Activated T-helper 1 cell treated with anti-CD3 and anti-CD28 coated beads, Interleukin-12 subunit alpha, Interleukin-12 subunit beta, Interleukin-2, Interleukin-4 antibody, amounts not matched to agents 30 ng/mL and 10 ng/mL and 1 ng/mL, durations not matched to agents 14 hours and 24 hours and 36 hours (primary cell): Measurements from ENCODE around the gene EME2. TPM values are rescaled to one million over a fixed set of nuclear protein-coding genes. Genes with fewer than 3 reads are reported as not detected.

ENCODE experiments used
- DNase-seq: peaks from one replicate; pipeline ENCODE4 v3.0.0; 2021; ENCODE audit warnings: low spot score
- H3K27ac Mint-ChIP-seq: one replicate; pipeline ENCODE4 v1.8.0; 2021; ENCODE audit warnings: mild to moderate bottlenecking, mixed read lengths
- H3K27me3 Mint-ChIP-seq: one replicate; pipeline ENCODE4 v1.8.0; 2022; ENCODE audit warnings: mild to moderate bottlenecking, moderate library complexity, mixed read lengths; ENCODE audit not compliant: insufficient read depth
- H3K36me3 Mint-ChIP-seq: one replicate; pipeline ENCODE4 v1.8.0; 2021; ENCODE audit warnings: low read depth, mixed read lengths
- H3K4me1 Mint-ChIP-seq: one replicate; pipeline ENCODE4 v1.8.0; 2021; ENCODE audit warnings: low read depth, mixed read lengths
- H3K4me3 Mint-ChIP-seq: one replicate; pipeline ENCODE4 v1.8.0; 2021; ENCODE audit warnings: mild to moderate bottlenecking, moderate library complexity, mixed read lengths
- H3K9me3 Mint-ChIP-seq: one replicate; pipeline ENCODE4 v1.8.0; 2021; ENCODE audit warnings: mixed read lengths
- intact Hi-C: fragments of 100-400 bp; cut with micrococcal nuclease; formaldehyde crosslinking; loops from one replicate; pipeline ENCODE4 v1.15.1; 2024
- total RNA-seq: library from RNA; stranded (reverse); gene quantifications from 2 replicates; pipeline ENCODE4 v1.2.3, GENCODE V29; 2022

EME2 gene
- total RNA-seq, 1 donor from 2014 or later, result 31.0 TPM

DNA sequence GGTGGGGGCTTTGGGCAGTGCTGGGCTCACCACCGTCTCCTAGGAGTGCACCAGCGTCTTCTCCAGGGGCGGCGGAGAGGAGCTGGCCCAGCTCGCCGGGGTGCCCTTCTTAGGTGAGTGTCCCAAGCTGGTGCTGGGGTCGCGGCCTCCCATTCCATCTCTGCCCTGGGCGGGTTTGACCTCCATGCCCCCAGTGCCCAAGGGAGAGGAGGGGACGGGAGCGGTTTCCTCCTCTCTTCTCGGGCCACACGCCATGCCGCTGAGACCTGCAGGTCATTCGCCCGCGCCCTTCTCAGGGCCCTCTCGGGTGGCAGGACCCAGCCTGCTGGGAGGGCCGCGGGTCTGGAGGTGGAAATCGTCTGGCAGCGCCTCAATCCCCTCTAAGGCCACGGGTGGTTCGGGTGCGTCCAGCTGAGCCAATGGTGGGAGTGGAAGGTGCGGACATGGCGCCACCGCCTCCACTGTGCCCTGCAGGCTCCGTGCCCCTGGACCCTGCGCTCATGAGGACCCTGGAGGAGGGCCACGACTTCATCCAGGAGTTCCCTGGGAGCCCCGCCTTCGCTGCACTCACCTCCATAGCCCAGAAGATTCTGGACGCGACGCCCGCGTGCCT, 15.6 kb downstream of the EME2 start:
- Mint-ChIP-seq H3K27me3 (no peaks in the 10 kb centered on the region), H3K36me3 (peaks cover 4% of the 10 kb centered on the region), H3K27ac (no peak overlapping the region), H3K9me3 (no peaks in the 10 kb centered on the region), H3K4me3 (no peak overlapping the region), H3K4me1 (no peaks in the 10 kb centered on the region)
- DNase-seq, result no peak
- intact Hi-C loops, result loop anchor here (10.0 kb wide), 1 partner anchor 747 kb away; the partner anchor contains the start of genes CEMP1 and PDPK1

DNA sequence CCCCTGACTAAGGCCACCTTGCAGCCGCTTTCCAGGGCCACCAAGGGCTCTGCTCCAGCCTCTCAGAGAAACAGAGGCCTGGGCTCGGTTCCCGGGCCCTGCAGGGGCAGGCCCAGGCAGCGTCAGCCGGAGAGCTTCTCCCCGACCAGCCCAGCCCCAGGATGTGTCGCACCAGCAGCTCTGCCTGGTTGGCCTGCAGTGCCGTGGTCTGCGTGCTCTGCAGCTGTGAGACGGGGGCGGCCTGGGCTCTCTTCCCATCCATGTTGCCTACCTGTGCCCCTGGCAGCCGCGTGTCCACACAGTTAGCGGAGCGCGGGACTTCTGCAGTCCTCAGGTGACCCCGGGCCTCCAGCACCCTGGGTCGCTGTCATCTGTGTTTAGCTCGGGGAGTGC, 16.1 kb downstream of the EME2 start:
- Mint-ChIP-seq H3K9me3 (no peaks in the 10 kb centered on the region), H3K4me3 (no peak overlapping the region), H3K36me3 (peaks cover 2% of the 10 kb centered on the region), H3K27me3 (no peaks in the 10 kb centered on the region), H3K27ac (no peak overlapping the region), H3K4me1 (no peaks in the 10 kb centered on the region)
- intact Hi-C loops, result loop anchor here (10.0 kb wide), 1 partner anchor 746 kb away; the partner anchor contains the start of genes CEMP1 and PDPK1
- DNase-seq, result no peak

DNA sequence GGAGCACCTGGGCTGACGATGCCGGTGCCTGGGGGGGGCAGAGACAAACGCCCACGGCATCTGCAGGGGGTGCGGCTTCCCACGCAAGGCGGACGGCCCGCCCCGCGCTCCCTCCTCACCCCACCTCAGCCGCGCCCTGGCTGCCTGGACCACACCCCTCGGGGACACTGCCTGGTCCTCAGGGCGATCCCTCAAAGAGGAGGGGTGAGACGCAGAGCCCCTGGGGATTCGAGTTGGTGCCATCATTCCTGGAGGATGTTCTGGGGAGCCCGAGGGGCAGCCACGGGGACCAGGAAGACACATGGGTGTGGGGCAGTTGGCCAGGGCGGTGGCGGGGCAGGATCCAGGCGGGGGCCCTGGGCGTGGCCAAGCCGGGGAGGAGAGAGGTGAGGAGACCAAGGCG, 17.0 kb downstream of the EME2 start:
- Mint-ChIP-seq H3K4me3 (no peak overlapping the region), H3K27ac (no peak overlapping the region), H3K9me3 (no peaks in the 10 kb centered on the region), H3K4me1 (no peaks in the 10 kb centered on the region), H3K27me3 (no peaks in the 10 kb centered on the region), H3K36me3 (peaks cover 2% of the 10 kb centered on the region)
- intact Hi-C loops, result loop anchor here (10.0 kb wide), 1 partner anchor 745 kb away; the partner anchor contains the start of genes CEMP1 and PDPK1
- DNase-seq, result no peak

DNA sequence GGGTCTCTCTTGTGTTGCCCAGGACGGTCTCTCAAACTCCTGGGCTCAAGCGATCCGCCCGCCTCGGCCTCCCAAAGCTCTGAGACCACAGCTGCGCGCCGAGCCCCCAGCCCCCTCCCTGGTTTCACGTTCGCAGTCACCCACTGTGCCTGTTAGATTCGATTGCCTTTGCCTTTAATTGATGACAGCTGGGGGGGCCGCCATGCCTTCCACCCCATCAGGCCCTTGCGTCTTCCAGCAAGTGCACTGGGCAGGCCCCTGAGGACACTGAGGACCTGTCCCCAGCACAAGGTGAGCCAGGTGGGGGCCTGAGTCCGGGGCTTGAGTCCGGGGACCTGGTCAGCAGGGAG, 17.6 kb downstream of the EME2 start:
- intact Hi-C loops, result no loop called here
- no peaks in the 10 kb centered on the region for H3K27me3 Mint-ChIP-seq
- H3K36me3 Mint-ChIP-seq, result peaks cover 2% of the 10 kb centered on the region
- no peaks in the 10 kb centered on the region for H3K4me1 Mint-ChIP-seq
- no peak overlapping the region for H3K27ac Mint-ChIP-seq
- no peak for DNase-seq
- no peaks in the 10 kb centered on the region for H3K9me3 Mint-ChIP-seq
- no peak overlapping the region for H3K4me3 Mint-ChIP-seq

DNA sequence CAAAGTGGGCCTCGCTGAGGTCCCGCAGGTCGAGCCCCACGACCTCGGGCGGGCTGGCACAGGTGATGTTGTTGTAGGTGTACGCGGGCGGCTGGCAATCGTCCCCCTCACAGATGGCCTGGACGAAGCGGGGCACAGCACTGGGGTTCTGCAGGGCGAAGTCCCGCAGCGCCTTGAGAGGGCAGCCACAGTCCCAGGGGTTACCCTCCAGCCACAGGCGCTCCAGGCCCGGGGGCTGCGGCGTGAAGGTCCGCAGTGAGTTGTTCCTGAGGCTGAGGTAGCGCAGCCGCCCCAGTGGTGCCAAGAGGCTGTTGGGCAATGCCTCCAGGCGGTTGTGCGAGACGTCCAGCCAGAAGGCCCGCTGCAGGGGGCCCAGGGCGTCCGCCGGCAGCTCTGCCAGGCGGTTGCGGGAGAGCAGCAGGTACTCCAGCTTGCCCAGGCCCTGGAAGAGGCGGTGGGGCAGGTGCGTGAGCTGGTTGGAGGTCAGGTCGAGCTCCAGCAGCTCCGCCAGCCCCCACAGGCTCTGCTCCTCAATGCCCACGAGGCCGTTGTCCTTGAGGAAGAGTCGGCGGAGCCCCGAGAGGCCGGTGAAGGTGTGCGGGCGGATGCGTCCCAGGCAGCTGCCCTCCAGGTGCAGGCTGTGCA, 18.1 kb downstream of the EME2 start:
- Mint-ChIP-seq H3K4me3 (no peak overlapping the region), H3K27me3 (no peaks in the 10 kb centered on the region), H3K36me3 (peaks cover 2% of the 10 kb centered on the region), H3K27ac (no peak overlapping the region), H3K4me1 (no peaks in the 10 kb centered on the region), H3K9me3 (no peaks in the 10 kb centered on the region)
- intact Hi-C loops, result no loop called here
- no peak for DNase-seq

DNA sequence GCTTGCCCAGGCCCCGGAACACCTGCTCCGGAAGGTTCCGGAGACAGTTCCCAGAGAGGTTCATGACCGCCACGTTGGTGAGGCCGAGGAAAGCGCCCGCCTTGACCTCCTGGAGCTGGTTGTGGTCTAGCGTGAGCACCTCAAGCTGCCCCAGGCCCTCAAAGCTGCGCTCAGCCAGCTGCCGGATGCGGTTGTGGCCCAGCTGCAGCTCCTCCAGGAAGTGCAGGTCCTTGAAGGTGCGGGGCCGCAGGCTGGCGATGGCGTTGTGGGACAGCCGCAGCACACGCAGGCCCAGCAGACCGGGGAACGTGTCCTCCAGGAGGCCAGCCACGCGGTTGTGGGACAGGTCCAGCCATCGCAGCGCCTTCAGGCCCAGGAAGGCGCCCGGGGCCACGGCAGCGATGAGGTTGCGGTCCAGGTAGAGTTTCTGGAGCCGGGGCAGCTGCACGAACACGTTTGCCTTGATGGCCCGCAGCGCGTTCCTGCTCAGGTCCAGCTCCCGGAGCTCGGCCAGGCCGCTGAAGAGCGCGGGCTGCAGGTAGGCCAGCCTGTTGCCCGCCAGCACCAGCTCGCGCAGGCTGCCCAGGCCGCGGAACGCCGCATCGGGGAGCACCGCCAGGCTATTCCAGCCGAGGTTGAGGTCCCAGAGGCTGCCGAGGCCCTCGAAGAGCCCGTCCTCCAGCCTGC, 18.8 kb downstream of the EME2 start:
- no peaks in the 10 kb centered on the region for H3K9me3 Mint-ChIP-seq
- intact Hi-C loops, result no loop called here
- no peak overlapping the region for H3K4me3 Mint-ChIP-seq

DNA sequence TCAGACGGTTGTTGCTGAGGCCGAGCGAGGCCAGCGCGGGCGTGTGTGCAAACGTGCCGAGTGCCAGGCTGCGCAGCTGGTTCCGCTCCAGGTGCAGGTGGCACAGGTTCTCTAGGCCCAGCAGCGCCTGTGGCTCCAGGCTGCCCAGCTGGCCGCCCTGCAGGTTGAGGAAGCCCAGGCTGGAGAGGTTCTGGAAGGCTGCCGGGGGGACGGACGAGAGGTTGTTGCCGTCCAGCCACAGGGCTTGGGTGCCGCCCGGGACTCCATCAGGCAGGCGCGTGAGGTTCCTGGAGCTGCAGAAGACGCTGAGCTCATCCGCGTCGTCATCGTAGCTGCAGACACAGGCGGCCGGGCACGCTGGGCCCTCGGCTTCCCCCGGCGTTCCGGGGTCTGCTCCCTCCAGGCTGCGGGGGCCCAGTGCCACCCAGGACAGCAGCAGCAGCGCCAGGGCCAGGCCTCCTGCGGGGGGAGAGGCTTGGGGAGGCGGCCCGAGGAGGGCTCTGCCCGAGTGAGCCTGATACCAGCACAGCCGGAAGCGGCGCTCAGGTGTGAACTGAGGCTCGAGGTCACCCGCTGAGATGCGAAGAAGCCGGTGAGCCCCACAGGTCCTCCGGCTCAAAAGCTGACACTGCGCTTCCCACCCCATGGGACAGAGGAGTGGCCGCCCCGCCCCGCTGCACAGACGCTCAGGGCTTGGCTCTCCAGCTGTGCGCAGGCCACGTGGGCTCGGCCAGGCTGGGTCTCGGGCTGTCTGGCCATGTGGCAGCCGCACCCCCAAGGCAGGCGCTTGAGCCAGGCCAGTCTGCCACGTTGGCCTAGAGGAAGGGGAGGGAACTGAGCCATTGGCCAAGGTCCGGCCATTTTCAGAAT, 19.6 kb downstream of the EME2 start:
- H3K9me3 Mint-ChIP-seq, result peaks cover 4% of the 10 kb centered on the region
- DNase-seq, result no peak
- no peaks in the 10 kb centered on the region for H3K4me1 Mint-ChIP-seq
- H3K27ac Mint-ChIP-seq, result no peak overlapping the region
- intact Hi-C loops, result no loop called here
- H3K27me3 Mint-ChIP-seq, result no peaks in the 10 kb centered on the region
- H3K4me3 Mint-ChIP-seq, result no peak overlapping the region
- H3K36me3 Mint-ChIP-seq, result peaks cover 2% of the 10 kb centered on the region

More for the DNA sequence above, 18.8 kb downstream of the EME2 start:
- Mint-ChIP-seq H3K4me1 (no peaks in the 10 kb centered on the region), H3K36me3 (peaks cover 2% of the 10 kb centered on the region), H3K27me3 (no peaks in the 10 kb centered on the region), H3K27ac (no peak overlapping the region)
- no peak for DNase-seq

DNA sequence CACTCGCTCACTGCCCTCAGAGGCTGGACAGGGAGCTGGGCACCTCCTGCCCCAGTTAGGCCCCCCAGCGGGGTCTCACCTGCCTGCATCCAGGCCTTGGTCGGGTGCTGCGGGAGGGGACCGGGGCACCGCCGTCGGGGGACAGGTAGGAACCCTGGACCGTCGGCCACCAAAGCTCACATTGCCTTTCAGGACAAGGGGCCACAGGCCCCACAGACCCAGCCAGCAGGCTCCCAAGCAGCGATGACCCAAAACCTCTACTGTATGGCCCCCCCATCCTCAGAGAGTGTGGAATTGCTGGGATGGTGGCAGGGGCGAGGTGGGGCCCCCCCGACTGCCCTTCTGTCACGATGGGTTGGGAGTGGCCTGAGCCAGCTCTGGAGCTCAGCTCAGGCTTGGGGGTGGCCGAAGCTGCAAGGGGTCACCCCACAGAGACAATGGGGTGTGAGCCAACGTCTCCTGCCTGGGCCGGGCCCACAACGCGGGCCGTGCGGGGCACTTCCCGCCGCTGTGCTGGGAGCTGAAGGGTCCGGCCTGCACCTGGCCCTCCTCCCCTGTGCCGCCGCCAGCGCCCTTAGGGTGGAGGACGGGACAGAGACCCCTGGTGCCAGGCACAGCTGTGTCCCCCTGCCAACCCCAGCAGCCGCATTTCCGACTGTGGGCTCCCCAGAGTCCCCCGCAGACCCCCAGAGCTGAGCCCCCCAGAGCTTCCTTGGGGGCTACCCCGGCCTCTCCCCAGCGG, 20.4 kb downstream of the EME2 start:
- peaks cover 5% of the 10 kb centered on the region for H3K9me3 Mint-ChIP-seq
- H3K4me1 Mint-ChIP-seq, result no peaks in the 10 kb centered on the region
- no peak overlapping the region for H3K27ac Mint-ChIP-seq
- intact Hi-C loops, result no loop called here
- no peak overlapping the region for H3K4me3 Mint-ChIP-seq
- no peak for DNase-seq
- H3K36me3 Mint-ChIP-seq, result peaks cover 2% of the 10 kb centered on the region
- no peaks in the 10 kb centered on the region for H3K27me3 Mint-ChIP-seq

DNA sequence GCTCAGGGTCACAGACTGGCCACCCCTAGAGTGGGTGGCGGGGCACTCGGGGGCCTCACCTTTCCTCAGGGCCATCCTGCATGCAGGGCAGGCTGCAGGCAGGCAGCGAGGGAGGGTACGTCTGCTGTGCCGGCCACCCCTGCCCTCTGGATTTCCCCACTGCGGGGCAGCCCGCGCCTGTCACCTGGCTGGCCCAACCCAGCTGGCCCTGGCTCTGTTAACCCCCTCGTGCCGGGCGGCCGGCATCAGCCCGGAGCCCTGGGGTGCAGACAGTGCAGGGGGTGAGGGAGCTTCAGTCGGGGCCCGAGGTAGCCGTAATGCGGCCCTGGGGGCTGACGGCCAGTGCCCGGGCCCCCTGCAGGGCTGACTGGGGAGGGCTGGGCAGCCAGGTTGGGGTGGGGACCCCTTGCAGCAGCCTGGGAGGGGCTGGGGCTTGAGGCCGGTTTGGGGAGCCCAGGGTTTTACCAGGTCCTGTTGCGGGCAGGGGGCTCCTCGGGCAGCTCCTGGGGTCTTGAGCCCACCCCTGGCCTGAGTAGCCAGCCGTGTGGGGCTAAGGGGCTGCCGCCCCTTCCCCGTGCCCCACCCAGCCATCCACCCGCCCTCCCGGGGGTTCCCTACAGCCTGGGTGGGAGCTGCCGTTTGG, 21.1 kb downstream of the EME2 start, which contains the start of gene IGFALS:
TSS of gene IGFALS (minus strand) at position 128 of the 643 bp plus-strand sequence. CDS start at position 75, 53 bp downstream.
- Mint-ChIP-seq H3K4me1 (no peaks in the 10 kb centered on the region), H3K27me3 (no peaks in the 10 kb centered on the region), H3K36me3 (peaks cover 2% of the 10 kb centered on the region)

DNA sequence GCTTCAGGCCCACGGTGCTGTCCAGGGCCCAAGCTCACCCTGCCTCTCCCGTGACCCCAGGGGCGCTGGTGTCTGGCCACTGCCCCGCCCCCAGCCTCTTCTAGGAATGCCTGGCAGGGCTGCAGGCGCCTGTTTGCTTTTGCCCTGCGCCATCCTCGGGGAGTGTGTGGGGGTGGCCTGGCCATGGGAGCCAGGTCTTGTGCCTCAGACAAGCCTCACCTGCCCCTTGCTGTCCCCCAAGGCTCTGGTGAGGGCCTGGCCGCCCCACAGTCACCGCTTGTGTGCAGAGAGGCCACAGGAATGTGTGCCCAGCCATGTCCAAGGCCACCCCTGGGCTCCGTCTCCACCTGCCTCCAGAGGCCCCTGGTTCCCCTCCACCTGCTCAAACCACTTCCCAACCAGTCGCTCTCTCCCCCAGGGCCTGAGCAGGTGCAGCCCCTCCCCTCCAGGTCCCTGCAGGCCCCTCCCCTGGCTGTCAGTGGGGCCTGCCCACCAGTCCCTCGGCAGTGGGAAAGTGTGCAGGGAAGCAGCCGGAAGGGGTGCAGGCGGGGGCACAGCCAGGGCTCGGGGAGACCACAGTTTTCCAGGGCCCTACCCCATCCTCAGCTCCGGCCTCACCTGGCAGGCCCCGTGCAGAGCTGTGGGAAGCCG, 21.7 kb downstream of the EME2 start:
- intact Hi-C loops, result no loop called here

More for the DNA sequence above, 21.1 kb downstream of the EME2 start, which contains the start of gene IGFALS:
- intact Hi-C loops, result no loop called here
- no peak within 1 kb of the TSS for H3K27ac Mint-ChIP-seq
- DNase-seq, result no peak
- peaks cover 5% of the 10 kb centered on the region for H3K9me3 Mint-ChIP-seq
- no peak within 1 kb of the TSS for H3K4me3 Mint-ChIP-seq

DNA sequence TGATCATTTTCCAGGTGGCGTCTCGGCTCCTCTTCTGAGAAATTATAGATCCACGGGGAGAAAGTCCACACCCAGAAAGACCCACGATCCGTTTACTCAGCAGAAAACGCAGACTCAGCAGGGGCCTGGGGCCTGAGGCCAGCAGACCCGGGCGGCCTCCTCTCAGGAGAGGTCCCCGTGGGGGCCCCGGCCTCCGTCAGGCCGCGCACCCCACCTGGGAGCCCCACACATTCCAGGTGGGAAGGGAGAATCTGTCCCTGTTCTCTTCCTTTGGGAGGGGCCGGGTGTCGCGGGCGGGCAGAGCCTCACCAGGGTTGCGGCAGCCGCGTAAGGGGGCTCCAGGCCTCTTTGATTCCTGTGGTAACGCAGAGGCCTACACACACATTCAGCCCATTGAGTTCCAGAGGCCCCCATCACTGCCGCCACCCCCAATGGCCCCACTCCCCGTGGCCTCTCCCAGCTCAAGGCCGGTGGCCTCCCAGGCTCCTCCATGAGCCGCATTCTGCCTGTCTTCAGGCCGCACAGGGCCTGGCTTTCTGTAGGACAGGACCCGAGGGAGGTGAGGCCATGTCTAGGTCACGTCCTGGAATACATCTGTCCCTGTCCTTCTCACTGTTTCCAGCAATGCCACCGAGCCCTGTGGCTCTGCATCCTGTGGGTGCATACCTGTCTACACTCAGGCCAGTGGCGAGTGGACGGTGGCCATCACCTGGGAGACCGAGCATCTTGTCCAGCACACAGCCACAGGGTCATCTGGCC, 22.5 kb downstream of the EME2 start:
- H3K4me1 Mint-ChIP-seq, result no peaks in the 10 kb centered on the region
- no peak overlapping the region for H3K4me3 Mint-ChIP-seq
- H3K36me3 Mint-ChIP-seq, result no peaks in the 10 kb centered on the region
- no peak for DNase-seq
- H3K27me3 Mint-ChIP-seq, result no peaks in the 10 kb centered on the region
- no peak overlapping the region for H3K27ac Mint-ChIP-seq
- intact Hi-C loops, result no loop called here
- H3K9me3 Mint-ChIP-seq, result peaks cover 19% of the 10 kb centered on the region

More for the DNA sequence above, 21.7 kb downstream of the EME2 start:
- H3K9me3 Mint-ChIP-seq, result peaks cover 11% of the 10 kb centered on the region
- no peak overlapping the region for H3K27ac Mint-ChIP-seq
- H3K27me3 Mint-ChIP-seq, result no peaks in the 10 kb centered on the region
- no peaks in the 10 kb centered on the region for H3K36me3 Mint-ChIP-seq
- no peaks in the 10 kb centered on the region for H3K4me1 Mint-ChIP-seq
- DNase-seq, result no peak
- no peak overlapping the region for H3K4me3 Mint-ChIP-seq
